Neural cell (in vitro differentiated cells): ENCODE data around the gene REPS1. TPM values are rescaled to one million over a fixed set of nuclear protein-coding genes. Genes with fewer than 3 reads are reported as not detected.

Source experiments
- H2AFZ ChIP-seq: fragments of 200-600, 300-800 bp; sonication (generic), shearing (Covaris generic); 2 replicates; pipeline ENCODE4 v1.6.0; 2014; ENCODE audit warnings: low read depth, mild to moderate bottlenecking, antibody characterized with exemption, low read length, moderate library complexity
- H3F3A ChIP-seq: fragments of 200-600 bp; shearing (Covaris generic); 2 replicates; pipeline ENCODE4 v1.6.1; 2016; ENCODE audit warnings: mild to moderate bottlenecking, moderate library complexity, mixed read lengths, antibody characterized with exemption, low read length; ENCODE audit not compliant: insufficient read depth, poor library complexity, severe bottlenecking
- H3K27ac ChIP-seq: fragments of 200-600, 300-800 bp; sonication (generic), shearing (Covaris generic); 2 replicates; pipeline ENCODE4 v1.5.1; 2014; ENCODE audit warnings: mild to moderate bottlenecking, low read length, moderate library complexity
- H3K27me3 ChIP-seq: fragments of 300-800, 200-600 bp; sonication (generic), shearing (Covaris generic); 2 replicates; pipeline ENCODE4 v1.6.0; 2014; ENCODE audit warnings: mild to moderate bottlenecking, low read depth, low read length, moderate library complexity; ENCODE audit not compliant: insufficient read depth
- H3K36me3 ChIP-seq: fragments of 300-800, 200-600 bp; sonication (generic), shearing (Covaris generic); 2 replicates; pipeline ENCODE4 v1.5.1; 2014; ENCODE audit warnings: mild to moderate bottlenecking, antibody characterized with exemption, low read length, moderate library complexity; ENCODE audit not compliant: insufficient read depth
- H3K4me2 ChIP-seq: fragments of 300-800, 200-600 bp; sonication (generic), shearing (Covaris generic); 2 replicates; pipeline ENCODE4 v1.6.0; 2014; ENCODE audit warnings: mild to moderate bottlenecking, low read length
- H3K4me3 ChIP-seq: fragments of 300-800, 200-600 bp; sonication (generic), shearing (Covaris generic); 2 replicates; pipeline ENCODE4 v1.5.1; 2014; ENCODE audit warnings: mild to moderate bottlenecking, low read length, moderate library complexity
- H3K79me2 ChIP-seq: fragments of 200-600 bp; shearing (Covaris generic); replicated peaks from 2 replicates; pipeline ENCODE4 v1.6.0; 2014; ENCODE audit warnings: mild to moderate bottlenecking, low read length, moderate library complexity; ENCODE audit not compliant: insufficient read depth
- H3K9ac ChIP-seq: fragments of 300-800, 200-600 bp; sonication (generic), shearing (Covaris generic); 2 replicates; pipeline ENCODE4 v1.6.1; 2016; ENCODE audit warnings: mild to moderate bottlenecking, low read length, mixed read lengths
- H3K9me2 ChIP-seq: fragments of 200-600 bp; shearing (Covaris generic); 2 replicates; pipeline ENCODE4 v1.6.1; 2016; ENCODE audit warnings: mild to moderate bottlenecking, low read length, mixed read lengths; ENCODE audit not compliant: insufficient read depth
- H3K9me3 ChIP-seq: fragments of 200-600, 300-800 bp; sonication (generic), shearing (Covaris generic); 2 replicates; pipeline ENCODE4 v1.6.1; 2016; ENCODE audit warnings: mild to moderate bottlenecking, mixed run types, low read length, moderate library complexity, mixed read lengths
- H4K20me1 ChIP-seq: fragments of 200-600 bp; shearing (Covaris generic); 2 replicates; pipeline ENCODE4 v1.6.1; 2016; ENCODE audit warnings: mild to moderate bottlenecking, mixed run types; ENCODE audit not compliant: insufficient read depth
- CTCF ChIP-seq: fragments of 450-650 bp; IDR thresholded peaks from 2 replicates; pipeline ENCODE4 v1.5.1; 2014; ENCODE audit warnings: antibody characterized with exemption, mild to moderate bottlenecking, moderate library complexity; ENCODE audit not compliant: poor library complexity, severe bottlenecking
- EP300 ChIP-seq: fragments of 450-650 bp; conservative IDR thresholded peaks from 2 replicates; pipeline ENCODE4 v1.6.1; 2014; ENCODE audit warnings: antibody characterized with exemption, mild to moderate bottlenecking, moderate library complexity; ENCODE audit not compliant: poor library complexity, severe bottlenecking
- EZH2 ChIP-seq: fragments of 200-600, 300-800 bp; shearing (Covaris generic), sonication (generic); IDR thresholded peaks from 2 replicates; pipeline ENCODE4 v1.6.1; 2014; ENCODE audit warnings: antibody characterized with exemption, low read length, borderline replicate concordance, mild to moderate bottlenecking; ENCODE audit not compliant: insufficient read depth, poor library complexity, severe bottlenecking
- MXI1 ChIP-seq: fragments of 450-650 bp; conservative IDR thresholded peaks from 2 replicates; pipeline ENCODE4 v1.6.1; 2014; ENCODE audit warnings: antibody characterized with exemption, mild to moderate bottlenecking; ENCODE audit not compliant: poor library complexity, severe bottlenecking
- POLR2AphosphoS5 ChIP-seq: IDR thresholded peaks from 2 replicates; pipeline ENCODE4 v1.6.1; 2012
- RAD21 ChIP-seq: fragments of 450-650 bp; conservative IDR thresholded peaks from 2 replicates; pipeline ENCODE4 v1.6.1; 2014; ENCODE audit warnings: antibody characterized with exemption, mild to moderate bottlenecking, moderate library complexity
- SMC3 ChIP-seq: fragments of 450-650 bp; conservative IDR thresholded peaks from 2 replicates; pipeline ENCODE4 v1.6.1; 2014; ENCODE audit warnings: antibody characterized with exemption, mild to moderate bottlenecking, moderate library complexity; ENCODE audit not compliant: poor library complexity
- TAF1 ChIP-seq: IDR thresholded peaks from 2 replicates; pipeline ENCODE4 v1.6.1; 2012; ENCODE audit warnings: low read depth
- polyA plus RNA-seq: library from polyadenylated mRNA; depleted of rRNA; stranded (reverse); fragments of >200 nt; gene quantifications from 2 replicates; pipeline ENCODE4 v1.2.3, GENCODE V29; 2014
- TF ChIP-seq, protein P1 (sequence below): IDR thresholded peaks from 2 replicates; pipeline ENCODE4 v1.6.1; 2012; ENCODE audit warnings: borderline replicate concordance

The REPS1 gene
- polyA plus RNA-seq, 1 donor from 2014 or later, result 64.9 TPM

DNA sequence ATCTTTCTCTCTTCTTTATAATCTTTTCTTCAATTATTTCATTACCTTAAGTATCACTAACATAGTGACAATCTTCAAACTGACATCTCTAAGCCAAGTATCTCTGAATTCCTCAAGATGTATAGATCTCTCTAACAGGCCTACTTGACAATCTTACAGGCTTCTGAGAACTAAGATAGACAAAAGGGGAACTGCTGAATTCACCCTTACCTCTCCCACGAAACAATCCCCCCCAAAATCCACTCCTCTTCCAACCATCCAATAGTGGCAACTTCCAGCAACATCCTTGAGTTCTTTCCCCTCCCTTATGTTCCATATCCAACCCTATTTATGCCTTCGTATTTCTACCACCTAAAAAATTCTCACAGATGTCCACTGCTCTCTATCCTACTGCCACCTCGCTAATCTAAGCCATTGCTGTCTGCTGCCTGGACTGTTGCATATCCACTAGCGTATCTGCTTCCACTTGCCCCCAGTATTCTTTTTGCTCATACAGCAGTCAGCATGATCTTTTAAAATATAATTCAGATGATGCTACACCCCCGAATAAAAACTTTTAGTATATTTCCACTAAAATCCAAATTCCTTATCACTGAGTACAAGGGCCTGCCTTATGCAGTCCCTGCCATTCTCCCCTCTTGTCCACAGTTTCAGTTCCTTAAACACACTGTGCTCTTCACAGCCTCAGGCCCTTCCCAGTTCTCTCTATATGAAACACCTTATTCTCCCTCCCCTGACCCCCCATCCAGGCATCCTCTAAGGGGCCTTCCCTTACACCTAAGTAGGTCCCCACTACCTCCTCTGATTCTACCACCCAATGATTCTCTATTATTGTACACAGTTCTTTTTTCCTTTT is 8.0 kb downstream of the REPS1 start:
- Histone ChIP-seq H3K4me3 (no peak overlapping the region), H3K9me3 (no peaks in the 10 kb centered on the region), H3K36me3 (no peaks in the 10 kb centered on the region), H3K9ac (no peak overlapping the region), H3F3A (no peaks in the 10 kb centered on the region), H3K79me2 (peaks cover 92% of the 10 kb centered on the region), H3K27me3 (no peaks in the 10 kb centered on the region), H2AFZ (no peak overlapping the region), H4K20me1 (no peaks in the 10 kb centered on the region), H3K27ac (no peak overlapping the region), H3K9me2 (no peaks in the 10 kb centered on the region), H3K4me2 (no peak overlapping the region)
- no peak for TF ChIP-seq CTCF

- no peaks in the 10 kb centered on the region for H3K27me3 ChIP-seq
- no peaks in the 10 kb centered on the region for H3K9me3 ChIP-seq
- TF ChIP-seq EP300 (no peak), SMC3 (no peak)
- H3K27ac ChIP-seq, result no peak overlapping the region
- H3K4me2 ChIP-seq, result no peak overlapping the region
- H3K9ac ChIP-seq, result no peak overlapping the region
- H2AFZ ChIP-seq, result no peak overlapping the region
- no peak overlapping the region for H3K4me3 ChIP-seq
- no peaks in the 10 kb centered on the region for H3F3A ChIP-seq
- no peaks in the 10 kb centered on the region for H4K20me1 ChIP-seq
- H3K36me3 ChIP-seq, result no peaks in the 10 kb centered on the region
- H3K9me2 ChIP-seq, result no peaks in the 10 kb centered on the region
- H3K79me2 ChIP-seq, result peaks cover 91% of the 10 kb centered on the region
Observed at GRCh38 chr6:138979365-138979764, 8.7 kb downstream of the REPS1 start.

DNA sequence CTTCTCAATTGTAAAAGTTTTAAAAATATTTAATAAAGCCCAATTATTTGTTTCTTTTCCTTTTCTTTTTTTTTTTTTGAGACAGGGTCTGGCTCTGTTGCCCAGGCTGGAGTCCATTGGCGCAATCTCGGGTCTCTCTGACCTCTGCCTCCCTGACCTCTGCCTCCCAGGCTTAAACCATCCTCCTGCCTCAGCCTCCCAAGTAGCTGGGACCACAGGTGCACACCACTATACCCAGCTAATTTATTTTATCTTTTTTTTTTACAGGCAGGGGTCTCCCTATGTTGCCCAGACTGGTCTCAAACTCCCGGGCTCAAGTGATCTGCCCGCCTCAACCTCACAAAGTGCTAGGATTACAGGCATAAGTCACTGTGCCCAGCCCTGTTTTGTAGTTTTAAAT is 9.8 kb downstream of the REPS1 start:
- Histone ChIP-seq H3K9me3 (no peaks in the 10 kb centered on the region), H3K27ac (no peak overlapping the region), H3K9me2 (no peaks in the 10 kb centered on the region), H3K9ac (no peak overlapping the region), H3K4me3 (no peak overlapping the region), H3K4me2 (no peak overlapping the region), H3K36me3 (no peaks in the 10 kb centered on the region), H3K79me2 (peaks cover 88% of the 10 kb centered on the region), H3K27me3 (no peaks in the 10 kb centered on the region), H3F3A (no peaks in the 10 kb centered on the region), H4K20me1 (no peaks in the 10 kb centered on the region), H2AFZ (no peak overlapping the region)
- TF ChIP-seq, protein P1, sequence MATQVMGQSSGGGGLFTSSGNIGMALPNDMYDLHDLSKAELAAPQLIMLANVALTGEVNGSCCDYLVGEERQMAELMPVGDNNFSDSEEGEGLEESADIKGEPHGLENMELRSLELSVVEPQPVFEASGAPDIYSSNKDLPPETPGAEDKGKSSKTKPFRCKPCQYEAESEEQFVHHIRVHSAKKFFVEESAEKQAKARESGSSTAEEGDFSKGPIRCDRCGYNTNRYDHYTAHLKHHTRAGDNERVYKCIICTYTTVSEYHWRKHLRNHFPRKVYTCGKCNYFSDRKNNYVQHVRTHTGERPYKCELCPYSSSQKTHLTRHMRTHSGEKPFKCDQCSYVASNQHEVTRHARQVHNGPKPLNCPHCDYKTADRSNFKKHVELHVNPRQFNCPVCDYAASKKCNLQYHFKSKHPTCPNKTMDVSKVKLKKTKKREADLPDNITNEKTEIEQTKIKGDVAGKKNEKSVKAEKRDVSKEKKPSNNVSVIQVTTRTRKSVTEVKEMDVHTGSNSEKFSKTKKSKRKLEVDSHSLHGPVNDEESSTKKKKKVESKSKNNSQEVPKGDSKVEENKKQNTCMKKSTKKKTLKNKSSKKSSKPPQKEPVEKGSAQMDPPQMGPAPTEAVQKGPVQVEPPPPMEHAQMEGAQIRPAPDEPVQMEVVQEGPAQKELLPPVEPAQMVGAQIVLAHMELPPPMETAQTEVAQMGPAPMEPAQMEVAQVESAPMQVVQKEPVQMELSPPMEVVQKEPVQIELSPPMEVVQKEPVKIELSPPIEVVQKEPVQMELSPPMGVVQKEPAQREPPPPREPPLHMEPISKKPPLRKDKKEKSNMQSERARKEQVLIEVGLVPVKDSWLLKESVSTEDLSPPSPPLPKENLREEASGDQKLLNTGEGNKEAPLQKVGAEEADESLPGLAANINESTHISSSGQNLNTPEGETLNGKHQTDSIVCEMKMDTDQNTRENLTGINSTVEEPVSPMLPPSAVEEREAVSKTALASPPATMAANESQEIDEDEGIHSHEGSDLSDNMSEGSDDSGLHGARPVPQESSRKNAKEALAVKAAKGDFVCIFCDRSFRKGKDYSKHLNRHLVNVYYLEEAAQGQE, result no peak
- TF ChIP-seq SMC3, result no peak
- no peak for TF ChIP-seq EP300
- no peak for TF ChIP-seq POLR2AphosphoS5
- TF ChIP-seq TAF1, result no peak
- no peak for TF ChIP-seq CTCF
- TF ChIP-seq EZH2, result no peak
- no peak for TF ChIP-seq RAD21
- TF ChIP-seq MXI1, result no peak
